HG03045 (cell line): ENCODE measurements around the gene FOXK2.
"Not testable (repeated sequence)": the region's sequence is repeated elsewhere in the genome, so short reads cannot be mapped to it uniquely, and the experiment has no call there.

Experiments
- ATAC-seq: cut with Tn5 transposase; IDR thresholded peaks from one replicate; pipeline ENCODE4 v1.9.1; 2021; ENCODE audit warnings: mild to moderate bottlenecking, moderate library complexity; ENCODE audit not compliant: unreplicated experiment

FOXK2 gene

GRCh38 chr17:82528484-82529265 lies 9.1 kb downstream of the FOXK2 start:
- ATAC-seq = no peak

- ATAC-seq = no peak
Observed at GRCh38 chr17:82529914-82530300, 10.4 kb downstream of the FOXK2 start.

- ATAC-seq = no peak
Observed at GRCh38 chr17:82531431-82531881, 11.9 kb downstream of the FOXK2 start.

- ATAC-seq = no peak
Observed at GRCh38 chr17:82534401-82534812, 14.9 kb downstream of the FOXK2 start.

GRCh38 chr17:82536512-82537201 lies 17.1 kb downstream of the FOXK2 start:
- ATAC-seq = no peak

- not testable (repeated sequence) for ATAC-seq
Observed at GRCh38 chr17:82537228-82537627, 17.7 kb downstream of the FOXK2 start.

GRCh38 chr17:82539076-82539475 lies 19.5 kb downstream of the FOXK2 start:
- not testable (repeated sequence) for ATAC-seq

GRCh38 chr17:82542439-82542838 lies 22.9 kb downstream of the FOXK2 start:
- ATAC-seq = no peak

GRCh38 chr17:82544431-82545070 lies 25.0 kb downstream of the FOXK2 start:
- ATAC-seq = no peak

- no peak for ATAC-seq
Observed at GRCh38 chr17:82545071-82545462, 25.5 kb downstream of the FOXK2 start.

GRCh38 chr17:82547981-82548380 lies 28.4 kb downstream of the FOXK2 start:
- ATAC-seq = no peak

GRCh38 chr17:82548681-82549303 lies 29.3 kb downstream of the FOXK2 start:
- no peak for ATAC-seq

- no peak for ATAC-seq
Observed at GRCh38 chr17:82551779-82552457, 32.4 kb downstream of the FOXK2 start.

GRCh38 chr17:82552580-82552979 lies 33.0 kb downstream of the FOXK2 start:
- no peak for ATAC-seq

- no peak for ATAC-seq
Observed at GRCh38 chr17:82553210-82553930, 33.8 kb downstream of the FOXK2 start.

- ATAC-seq = not testable (repeated sequence)
Observed at GRCh38 chr17:82557510-82557909, 38.0 kb downstream of the FOXK2 start.

GRCh38 chr17:82559566-82560251 lies 40.2 kb downstream of the FOXK2 start:
- no peak for ATAC-seq

- ATAC-seq = no peak
Observed at GRCh38 chr17:82560252-82560642, 40.7 kb downstream of the FOXK2 start.

GRCh38 chr17:82560802-82561428 lies 41.4 kb downstream of the FOXK2 start:
- no peak for ATAC-seq
